ENCODE results near the gene ANKLE1. TPM values are rescaled to one million over a fixed set of nuclear protein-coding genes. Genes with fewer than 3 reads are reported as not detected.

ANKLE1 gene
- total and polyA plus RNA-seq, 10 donors, result 1.9 to 5.0 (median 2.9) TPM

- TF ChIP-seq, protein P1, sequence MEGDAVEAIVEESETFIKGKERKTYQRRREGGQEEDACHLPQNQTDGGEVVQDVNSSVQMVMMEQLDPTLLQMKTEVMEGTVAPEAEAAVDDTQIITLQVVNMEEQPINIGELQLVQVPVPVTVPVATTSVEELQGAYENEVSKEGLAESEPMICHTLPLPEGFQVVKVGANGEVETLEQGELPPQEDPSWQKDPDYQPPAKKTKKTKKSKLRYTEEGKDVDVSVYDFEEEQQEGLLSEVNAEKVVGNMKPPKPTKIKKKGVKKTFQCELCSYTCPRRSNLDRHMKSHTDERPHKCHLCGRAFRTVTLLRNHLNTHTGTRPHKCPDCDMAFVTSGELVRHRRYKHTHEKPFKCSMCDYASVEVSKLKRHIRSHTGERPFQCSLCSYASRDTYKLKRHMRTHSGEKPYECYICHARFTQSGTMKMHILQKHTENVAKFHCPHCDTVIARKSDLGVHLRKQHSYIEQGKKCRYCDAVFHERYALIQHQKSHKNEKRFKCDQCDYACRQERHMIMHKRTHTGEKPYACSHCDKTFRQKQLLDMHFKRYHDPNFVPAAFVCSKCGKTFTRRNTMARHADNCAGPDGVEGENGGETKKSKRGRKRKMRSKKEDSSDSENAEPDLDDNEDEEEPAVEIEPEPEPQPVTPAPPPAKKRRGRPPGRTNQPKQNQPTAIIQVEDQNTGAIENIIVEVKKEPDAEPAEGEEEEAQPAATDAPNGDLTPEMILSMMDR (IDR thresholded peaks at IDR 0.05 in 8 of 11, conservative IDR thresholded peaks at IDR 0.05 in 3 of 11), result no peak
- no peak for TF ChIP-seq POLR2A (IDR thresholded peaks at IDR 0.05)
- TF ChIP-seq POLR2AphosphoS5 (IDR thresholded peaks at IDR 0.05), result no peak
- intact Hi-C loops (cut with DNase I; ENCODE audit: low total_unique reads), result no loop called here
- DNase-seq, result no peak
- peaks cover 0 to 56% (median 25%) of the 10 kb centered on the region in 6 donors for H3K36me3 ChIP-seq
- no peaks in the 10 kb centered on the region for H3K9me3 ChIP-seq
- H3K4me1 ChIP-seq, result peaks cover 14 to 61% (median 37%) of the 10 kb centered on the region in 6 donors
- H3K27me3 ChIP-seq (replicated peaks in 1 of 7), result no peaks in the 10 kb centered on the region
- H3K27ac ChIP-seq, result no peak overlapping the region
- H3K4me3 ChIP-seq, result no peak overlapping the region
- 77 to 92% (median 85%) methylated on average over 10 to 11 of the region's 11 CpGs for WGBS, 5 donors
Measured at GRCh38 chr19:17311455-17312188, 29.9 kb downstream of the ANKLE1 start.

DNA sequence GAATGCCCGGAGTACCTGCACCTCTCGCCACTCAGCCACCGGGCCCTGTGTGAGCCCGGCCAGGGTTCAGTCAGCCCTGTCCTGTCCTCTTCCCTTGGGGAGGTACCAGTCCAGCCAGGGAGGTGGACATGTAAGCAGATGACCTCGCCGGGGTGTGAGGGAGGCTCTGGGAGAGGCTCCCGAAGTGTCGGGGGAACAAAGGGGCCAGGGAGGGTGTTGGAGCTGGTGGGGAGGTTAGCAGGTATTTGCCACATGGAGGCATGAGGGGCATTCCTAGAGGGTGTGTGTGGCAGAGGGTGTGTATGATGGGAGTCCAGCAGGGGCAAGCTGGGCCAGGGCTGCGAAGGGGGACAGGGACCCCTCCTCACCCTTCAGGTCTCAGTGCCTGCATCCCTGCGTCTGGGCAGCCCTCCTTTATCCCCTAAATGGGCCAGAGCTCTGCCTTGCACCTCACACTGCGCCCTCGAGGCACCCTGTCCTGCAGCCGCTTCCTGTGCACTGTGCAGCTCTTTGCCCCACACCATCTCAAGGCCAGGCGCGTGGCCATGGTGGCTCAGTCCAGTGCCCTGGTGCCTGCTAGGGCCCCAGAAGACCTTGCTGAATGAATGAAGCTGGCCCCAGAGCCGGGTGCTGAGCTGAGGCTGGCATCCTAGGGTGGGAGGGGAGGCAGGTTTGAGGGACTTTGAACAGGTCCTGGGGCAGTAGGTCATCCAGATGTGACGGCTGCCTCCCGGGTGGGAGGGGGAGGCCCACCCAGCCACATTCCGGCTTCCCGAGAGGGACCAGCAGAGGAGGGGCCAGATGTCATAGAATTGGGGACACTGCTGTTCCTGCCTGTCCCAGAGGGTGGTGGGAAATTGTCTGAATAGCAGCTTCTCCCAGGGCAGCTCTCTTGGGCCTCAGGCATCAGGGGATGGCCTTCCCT is 30.8 kb downstream of the ANKLE1 start:
- no peaks in the 10 kb centered on the region for H3K9me3 ChIP-seq
- no peak for DNase-seq
- H3K36me3 ChIP-seq, result peaks cover 0 to 64% (median 29%) of the 10 kb centered on the region in 6 donors
- TF ChIP-seq POLR2A (IDR thresholded peaks at IDR 0.05) (no peak), POLR2AphosphoS5 (IDR thresholded peaks at IDR 0.05) (peak in 1 of 3 donors; percentile 21)
- no peaks in the 10 kb centered on the region for H3K27me3 ChIP-seq (replicated peaks in 1 of 7)
- H3K4me3 ChIP-seq, result no peak overlapping the region
- intact Hi-C loops (cut with DNase I; ENCODE audit: low total_unique reads), result no loop called here
- WGBS, 5 donors, result 86 to 93% (median 91%) methylated on average over 14 to 20 of the region's 20 CpGs
- peaks cover 11 to 55% (median 33%) of the 10 kb centered on the region in 6 donors for H3K4me1 ChIP-seq
- no peak overlapping the region for H3K27ac ChIP-seq

GRCh38 chr19:17314007-17314593 is 32.4 kb downstream of the ANKLE1 start:
- WGBS, 5 donors, result 93 to 97% (median 95%) methylated on average over 13 to 19 of the region's 19 CpGs

DNA sequence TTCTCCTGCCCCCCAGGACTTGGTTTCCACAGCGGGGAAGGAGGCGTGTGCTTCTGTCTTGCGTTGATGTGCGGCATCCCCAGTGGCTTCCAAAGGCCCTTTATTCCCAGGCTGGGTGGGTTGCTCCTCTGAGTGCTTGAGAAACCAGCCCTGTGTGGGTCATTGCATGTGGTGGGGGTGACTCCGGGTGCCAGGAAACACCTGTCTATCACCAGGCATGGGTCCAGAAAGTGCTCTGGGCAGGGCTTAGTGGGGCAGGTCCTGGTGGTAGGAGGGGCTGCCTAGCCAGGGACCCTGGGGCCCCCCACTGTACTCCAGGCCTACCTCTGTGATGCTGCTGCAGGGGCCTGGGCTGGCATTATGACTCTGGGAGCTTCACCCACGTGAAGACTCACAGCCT is 37.3 kb downstream of the ANKLE1 start:
- intact Hi-C loops (cut with DNase I; ENCODE audit: low total_unique reads), result no loop called here
- no peak for TF ChIP-seq POLR2A (IDR thresholded peaks at IDR 0.05)
- no peak for TF ChIP-seq POLR2AphosphoS5 (IDR thresholded peaks at IDR 0.05)
- H3K4me3 ChIP-seq, result no peak overlapping the region
- 66 to 75% (median 72%) methylated on average over 5 to 6 of the region's 6 CpGs for WGBS, 5 donors
- H3K36me3 ChIP-seq, result peaks cover 0 to 91% (median 64%) of the 10 kb centered on the region in 6 donors
- H3K27ac ChIP-seq, result no peak overlapping the region
- no peak for DNase-seq
- peaks cover 0 to 27% (median 3%) of the 10 kb centered on the region in 6 donors for H3K4me1 ChIP-seq
- H3K9me3 ChIP-seq, result no peaks in the 10 kb centered on the region
- H3K27me3 ChIP-seq (replicated peaks in 1 of 7), result no peaks in the 10 kb centered on the region

More at GRCh38 chr19:17314007-17314593, 32.4 kb downstream of the ANKLE1 start:
- TF ChIP-seq POLR2A (IDR thresholded peaks at IDR 0.05), result no peak
- TF ChIP-seq POLR2AphosphoS5 (IDR thresholded peaks at IDR 0.05), result no peak
- TF ChIP-seq, protein P1 (IDR thresholded peaks at IDR 0.05 in 8 of 11, conservative IDR thresholded peaks at IDR 0.05 in 3 of 11), result no peak
- Histone ChIP-seq H3K9me3 (no peaks in the 10 kb centered on the region), H3K4me1 (peaks cover 11 to 42% (median 24%) of the 10 kb centered on the region in 6 donors), H3K27me3 (replicated peaks in 1 of 7) (no peaks in the 10 kb centered on the region), H3K27ac (no peak overlapping the region), H3K4me3 (no peak overlapping the region), H3K36me3 (peaks cover 0 to 81% (median 36%) of the 10 kb centered on the region in 6 donors)
- DNase-seq, result no peak
- intact Hi-C loops (cut with DNase I; ENCODE audit: low total_unique reads), result no loop called here

All from spleen (tissue), 11 donors.